ENCODE data around the gene EOMES. TPM values are rescaled to one million over a fixed set of nuclear protein-coding genes. Genes with fewer than 3 reads are reported as not detected.

Gene EOMES
- total RNA-seq, 4 donors from 2014 or later, result 0.13 TPM; not detected in 3

DNA sequence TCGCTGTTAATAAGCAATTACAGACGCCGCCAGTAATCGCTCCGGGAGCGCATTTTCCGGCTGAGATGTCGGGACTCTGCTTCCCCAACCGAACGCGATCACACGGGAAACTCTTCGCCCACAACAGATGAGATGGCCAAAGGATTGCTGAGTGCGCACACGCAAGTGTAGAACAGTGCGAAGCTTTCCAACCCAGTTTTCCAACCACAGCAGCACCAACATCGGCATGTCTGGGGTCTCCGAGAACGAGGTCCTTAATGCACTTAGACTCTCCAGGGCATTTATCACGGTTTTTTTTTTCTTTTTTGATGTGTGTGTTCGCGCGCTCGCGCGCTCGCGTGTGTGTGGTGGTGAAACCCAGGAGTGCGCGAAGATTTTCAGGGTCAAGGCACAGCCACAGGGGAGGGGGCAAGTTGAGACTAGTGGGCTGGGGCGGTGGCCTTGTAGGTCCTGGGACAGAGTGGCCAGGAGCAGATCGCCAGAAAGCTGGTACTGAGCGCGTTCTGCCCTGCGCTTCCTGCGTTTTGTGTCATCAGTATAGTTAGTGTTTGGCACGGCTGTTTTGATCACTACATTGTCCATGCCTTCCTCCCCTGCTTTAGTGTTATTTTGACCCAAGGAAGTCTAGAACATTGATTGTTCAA, 1.8 kb upstream of the EOMES start:
- intact Hi-C loops (cut with DNase I; ENCODE audit: low total_unique reads), result no loop called here
- TF ChIP-seq, protein P1, sequence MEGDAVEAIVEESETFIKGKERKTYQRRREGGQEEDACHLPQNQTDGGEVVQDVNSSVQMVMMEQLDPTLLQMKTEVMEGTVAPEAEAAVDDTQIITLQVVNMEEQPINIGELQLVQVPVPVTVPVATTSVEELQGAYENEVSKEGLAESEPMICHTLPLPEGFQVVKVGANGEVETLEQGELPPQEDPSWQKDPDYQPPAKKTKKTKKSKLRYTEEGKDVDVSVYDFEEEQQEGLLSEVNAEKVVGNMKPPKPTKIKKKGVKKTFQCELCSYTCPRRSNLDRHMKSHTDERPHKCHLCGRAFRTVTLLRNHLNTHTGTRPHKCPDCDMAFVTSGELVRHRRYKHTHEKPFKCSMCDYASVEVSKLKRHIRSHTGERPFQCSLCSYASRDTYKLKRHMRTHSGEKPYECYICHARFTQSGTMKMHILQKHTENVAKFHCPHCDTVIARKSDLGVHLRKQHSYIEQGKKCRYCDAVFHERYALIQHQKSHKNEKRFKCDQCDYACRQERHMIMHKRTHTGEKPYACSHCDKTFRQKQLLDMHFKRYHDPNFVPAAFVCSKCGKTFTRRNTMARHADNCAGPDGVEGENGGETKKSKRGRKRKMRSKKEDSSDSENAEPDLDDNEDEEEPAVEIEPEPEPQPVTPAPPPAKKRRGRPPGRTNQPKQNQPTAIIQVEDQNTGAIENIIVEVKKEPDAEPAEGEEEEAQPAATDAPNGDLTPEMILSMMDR (IDR thresholded peaks at IDR 0.05), result no peak
- no peak for TF ChIP-seq POLR2A (IDR thresholded peaks at IDR 0.05)
- WGBS, 2 donors, result 4 to 8% methylated on average over 37 of the region's 37 CpGs
- DNase-seq (ENCODE audit: low spot score in 2 of 2), result no peak
- no peak overlapping the region for H3K4me3 ChIP-seq (ENCODE audit: low read depth, poor library complexity, severe bottlenecking)

DNA sequence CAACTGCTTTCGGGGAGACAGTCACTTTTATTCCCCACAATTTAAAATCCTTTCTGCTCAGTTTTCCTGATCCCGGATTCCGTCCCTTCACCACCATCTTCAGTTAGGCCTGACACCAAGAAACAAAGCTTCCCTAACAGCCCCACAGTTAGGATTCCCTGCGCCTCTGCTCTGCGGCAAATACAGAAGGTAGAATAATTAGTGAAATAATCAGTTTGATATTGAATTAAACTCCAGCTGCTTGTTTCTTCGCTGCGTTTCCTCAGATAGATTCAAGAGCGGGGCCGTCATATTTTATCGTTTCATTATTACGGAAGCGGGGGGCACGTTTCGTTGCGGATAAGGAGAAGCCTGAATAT, 1.3 kb upstream of the EOMES start:
- TF ChIP-seq POLR2A (IDR thresholded peaks at IDR 0.05), result no peak
- TF ChIP-seq, protein P1 (IDR thresholded peaks at IDR 0.05), result no peak
- no peak for DNase-seq (ENCODE audit: low spot score in 2 of 2)
- H3K4me3 ChIP-seq (ENCODE audit: low read depth, poor library complexity, severe bottlenecking), result no peak overlapping the region
- intact Hi-C loops (cut with DNase I; ENCODE audit: low total_unique reads), result no loop called here
- WGBS, 2 donors, result 4 to 5% methylated on average over 15 of the region's 15 CpGs

DNA sequence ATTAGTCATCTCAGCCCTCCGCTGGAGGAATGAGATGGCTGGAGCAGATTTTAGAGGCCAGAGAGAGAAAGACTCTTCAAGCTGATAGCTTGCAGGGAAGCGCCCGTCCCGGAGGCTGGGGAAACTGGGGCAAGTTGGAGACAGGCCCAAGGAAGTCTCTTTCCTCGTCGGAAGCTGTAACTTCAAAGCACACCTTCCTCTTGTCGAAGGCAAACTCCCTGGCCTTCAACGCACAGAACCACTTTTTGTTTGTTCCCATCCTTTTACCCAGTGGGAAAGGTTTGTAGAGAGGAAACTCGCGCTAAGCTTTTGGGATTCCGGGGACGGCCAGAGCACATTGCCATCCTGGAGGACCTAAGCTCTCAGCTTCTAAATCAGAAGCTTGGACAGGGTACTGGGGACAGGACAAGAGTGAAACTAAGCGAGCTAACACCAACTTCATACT, 900 bp upstream of the EOMES start:
- intact Hi-C loops (cut with DNase I; ENCODE audit: low total_unique reads), result no loop called here
- TF ChIP-seq POLR2A (IDR thresholded peaks at IDR 0.05), result no peak
- TF ChIP-seq, protein P1 (IDR thresholded peaks at IDR 0.05), result no peak
- WGBS, 2 donors, result 2 to 5% methylated on average over 13 of the region's 13 CpGs
- no peak for DNase-seq (ENCODE audit: low spot score in 2 of 2)
- H3K4me3 ChIP-seq (ENCODE audit: low read depth, poor library complexity, severe bottlenecking), result no peak overlapping the region

DNA sequence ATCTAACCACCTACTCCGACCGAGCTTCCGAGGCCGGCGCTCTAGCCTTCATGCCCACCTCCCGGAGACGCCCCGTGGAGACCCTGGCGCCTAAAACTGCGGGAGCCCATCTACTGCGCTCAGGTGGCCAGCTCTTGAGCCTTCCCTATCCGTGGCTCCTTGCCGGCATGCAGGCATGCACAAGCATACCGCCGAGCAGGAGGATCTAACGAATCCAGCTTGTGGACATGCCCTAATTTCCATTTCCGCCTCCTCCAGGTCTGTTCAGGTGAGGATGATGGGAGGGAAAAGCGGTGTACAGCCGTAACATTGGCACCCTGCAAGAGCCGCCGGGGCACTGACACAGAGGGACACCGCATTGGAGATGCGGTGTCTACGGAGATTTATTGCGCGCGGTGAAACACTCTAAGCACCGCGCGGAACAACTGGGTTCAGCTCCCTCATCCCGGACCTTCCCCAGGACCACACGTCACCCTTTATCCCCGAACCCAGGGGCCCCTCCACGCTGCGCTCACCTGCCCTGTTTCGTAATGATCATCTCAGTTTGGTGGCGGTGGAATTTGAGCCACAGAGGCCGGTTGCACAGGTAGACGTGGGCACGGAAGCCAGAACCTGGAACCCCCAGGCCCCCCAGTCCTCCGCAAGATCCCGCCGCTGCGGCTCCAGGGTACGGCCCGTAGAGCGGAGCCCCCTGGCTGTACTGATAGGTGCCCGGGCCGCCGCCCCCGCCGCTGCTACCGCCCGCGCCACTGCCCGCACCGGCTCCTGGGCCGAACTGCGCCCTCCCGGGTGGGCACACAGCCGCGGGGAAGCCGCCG, 1.0 kb downstream of the EOMES start:
- WGBS, 2 donors, result 2 to 3% methylated on average over 37 to 58 of the region's 64 CpGs
- no peak for TF ChIP-seq POLR2A (IDR thresholded peaks at IDR 0.05)
- TF ChIP-seq, protein P1 (IDR thresholded peaks at IDR 0.05), result no peak
- peak overlapping the region; percentile 10 for H3K4me3 ChIP-seq (ENCODE audit: low read depth, poor library complexity, severe bottlenecking)
- no peak for DNase-seq (ENCODE audit: low spot score in 2 of 2)
- intact Hi-C loops (cut with DNase I; ENCODE audit: low total_unique reads), result no loop called here

DNA sequence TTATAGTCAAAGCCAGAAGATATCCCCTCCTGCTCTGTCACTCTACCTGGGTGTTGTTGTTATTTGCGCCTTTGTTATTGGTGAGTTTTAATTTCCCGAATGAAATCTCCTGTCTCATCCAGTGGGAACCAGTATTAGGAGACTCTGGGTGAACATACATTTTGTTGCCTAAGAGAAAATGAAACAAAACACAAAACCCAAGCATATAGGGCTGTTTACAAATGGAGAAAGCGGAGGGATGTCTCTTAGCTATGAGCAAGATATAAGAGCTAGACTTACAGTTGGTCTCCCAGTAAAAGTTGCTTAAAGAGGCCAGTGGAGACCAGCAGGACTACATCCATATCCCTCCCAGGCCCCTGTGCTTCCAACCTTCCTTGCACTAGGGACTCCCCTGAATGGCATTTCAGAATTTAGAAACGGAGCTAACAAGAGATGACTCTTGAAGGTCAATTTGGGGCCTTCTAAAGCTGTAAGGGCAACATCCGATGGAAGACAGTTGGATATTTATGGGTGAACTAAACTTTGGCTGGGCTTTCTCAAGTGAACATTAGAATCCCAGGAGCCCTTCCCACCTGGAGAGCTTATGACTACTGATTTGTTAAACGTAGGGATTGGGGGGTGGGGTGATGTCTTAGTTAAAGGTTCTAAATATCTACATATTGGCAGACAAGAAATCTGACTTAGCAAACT, 2.7 kb downstream of the EOMES start:
- intact Hi-C loops (cut with DNase I; ENCODE audit: low total_unique reads), result no loop called here
- WGBS, 2 donors, result 74 to 77% methylated on average over 6 of the region's 6 CpGs

More for the DNA sequence above, 2.7 kb downstream of the EOMES start:
- TF ChIP-seq, protein P1 (IDR thresholded peaks at IDR 0.05), result no peak
- TF ChIP-seq POLR2A (IDR thresholded peaks at IDR 0.05), result no peak
- no peak overlapping the region for H3K4me3 ChIP-seq (ENCODE audit: low read depth, poor library complexity, severe bottlenecking)
- DNase-seq (ENCODE audit: low spot score in 2 of 2), result no peak
